Measurements from ENCODE around the gene INSC. TPM values are rescaled to one million over a fixed set of nuclear protein-coding genes. Genes with fewer than 3 reads are reported as not detected.

INSC gene
- total and polyA plus RNA-seq, 4 experiments from 2014 or later: 0.35 TPM; not detected in 3

DNA sequence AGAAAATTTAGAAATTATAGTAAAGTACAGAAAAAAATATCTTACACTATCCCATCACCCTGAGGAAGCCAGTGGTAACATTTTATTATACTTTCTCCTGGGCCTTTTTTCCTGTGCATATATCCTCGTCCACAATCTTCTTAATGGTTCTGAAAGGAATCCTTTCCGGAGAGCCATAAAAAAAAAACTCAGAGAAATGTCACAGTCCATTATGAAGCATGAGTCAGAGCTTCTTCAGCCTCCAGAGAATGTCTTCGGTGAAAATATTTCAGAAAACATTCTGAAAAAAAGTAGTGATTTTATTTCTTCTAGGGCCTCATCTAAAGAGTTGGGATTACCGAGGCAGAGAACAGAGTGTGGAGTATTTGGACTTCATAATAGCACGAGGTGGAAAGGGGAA is 163.4 kb downstream of the INSC start:
- no peak for DNase-seq
- Mint-ChIP-seq H3K9me3 (peaks cover 0 to 5% (median 0%) of the 10 kb centered on the region in 8 donors), H3K27me3 (peaks cover 16 to 18% of the 10 kb centered on the region in 2 donors), H3K4me3 (no peak overlapping the region), H3K27ac (no peak overlapping the region), H3K4me1 (no peaks in the 10 kb centered on the region), H3K36me3 (no peaks in the 10 kb centered on the region)
- intact Hi-C loops (cut with micrococcal nuclease): no loop called here
- H3K9me3 ChIP-seq (ENCODE audit: control insufficient read depth in 1 of 2, low read length in 2 of 2): no peaks in the 10 kb centered on the region
- H3K27ac ChIP-seq (ENCODE audit: low read depth, low read length): no peak overlapping the region
- CTCF ChIA-PET (ENCODE audit: partially characterized antibody): no interaction called here
- no peaks in the 10 kb centered on the region for H3K4me1 ChIP-seq (ENCODE audit: insufficient read depth, low read length)
- H3K4me3 ChIP-seq (ENCODE audit: low read length in 2 of 2): no peak overlapping the region
- POLR2A ChIA-PET (ENCODE audit: partially characterized antibody): no interaction called here
- H3K36me3 ChIP-seq (ENCODE audit: insufficient read depth, low read length): no peaks in the 10 kb centered on the region
- no peaks in the 10 kb centered on the region for H3K27me3 ChIP-seq (ENCODE audit: insufficient read depth, low read length)

DNA sequence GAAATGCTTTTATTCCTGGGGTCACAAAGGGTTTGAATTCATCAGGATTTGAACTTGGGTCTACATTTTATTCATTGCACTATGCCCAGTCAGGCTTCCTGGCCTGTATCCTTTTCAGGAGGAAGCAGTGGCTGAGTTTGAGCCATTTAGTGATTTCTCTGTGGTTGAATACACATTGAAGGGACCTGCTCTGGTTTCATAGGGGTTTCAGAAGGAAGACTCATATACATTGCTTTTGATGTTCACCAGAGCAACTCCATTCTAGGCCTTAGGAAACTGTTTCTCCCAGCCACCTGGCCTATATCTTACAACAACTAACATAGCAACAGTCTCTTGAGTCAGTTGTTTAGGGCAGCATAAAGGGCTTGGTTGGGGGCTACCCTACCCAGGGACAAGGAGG is 165.7 kb downstream of the INSC start:
- Histone ChIP-seq H3K4me3 (ENCODE audit: low read length in 2 of 2) (no peak overlapping the region), H3K9me3 (ENCODE audit: control insufficient read depth in 1 of 2, low read length in 2 of 2) (no peaks in the 10 kb centered on the region), H3K4me1 (ENCODE audit: insufficient read depth, low read length) (no peaks in the 10 kb centered on the region), H3K36me3 (ENCODE audit: insufficient read depth, low read length) (no peaks in the 10 kb centered on the region), H3K27ac (ENCODE audit: low read depth, low read length) (no peak overlapping the region), H3K27me3 (ENCODE audit: insufficient read depth, low read length) (no peaks in the 10 kb centered on the region)
- intact Hi-C loops (cut with micrococcal nuclease): no loop called here
- H3K36me3 Mint-ChIP-seq: no peaks in the 10 kb centered on the region
- peaks cover 10 to 15% of the 10 kb centered on the region in 2 donors for H3K27me3 Mint-ChIP-seq
- H3K9me3 Mint-ChIP-seq: peaks cover 0 to 3% (median 0%) of the 10 kb centered on the region in 8 donors
- H3K4me3 Mint-ChIP-seq: no peak overlapping the region
- no peaks in the 10 kb centered on the region for H3K4me1 Mint-ChIP-seq
- no peak for DNase-seq
- ChIA-PET POLR2A (ENCODE audit: partially characterized antibody) (no interaction called here), CTCF (ENCODE audit: partially characterized antibody) (no interaction called here)
- no peak overlapping the region for H3K27ac Mint-ChIP-seq

- Mint-ChIP-seq H3K27ac (no peak overlapping the region), H3K36me3 (no peaks in the 10 kb centered on the region), H3K4me3 (no peak overlapping the region), H3K27me3 (peaks cover 5 to 9% of the 10 kb centered on the region in 2 donors), H3K4me1 (no peaks in the 10 kb centered on the region), H3K9me3 (peaks cover 0 to 3% (median 0%) of the 10 kb centered on the region in 8 donors)
- no peak overlapping the region for H3K27ac ChIP-seq (ENCODE audit: low read depth, low read length)
- H3K9me3 ChIP-seq (ENCODE audit: control insufficient read depth in 1 of 2, low read length in 2 of 2): no peaks in the 10 kb centered on the region
- H3K27me3 ChIP-seq (ENCODE audit: insufficient read depth, low read length): no peaks in the 10 kb centered on the region
- ChIA-PET CTCF (ENCODE audit: partially characterized antibody) (no interaction called here), POLR2A (ENCODE audit: partially characterized antibody) (no interaction called here)
- DNase-seq: no peak
- intact Hi-C loops (cut with micrococcal nuclease): no loop called here
- no peak overlapping the region for H3K4me3 ChIP-seq (ENCODE audit: low read length in 2 of 2)
- no peaks in the 10 kb centered on the region for H3K4me1 ChIP-seq (ENCODE audit: insufficient read depth, low read length)
- no peaks in the 10 kb centered on the region for H3K36me3 ChIP-seq (ENCODE audit: insufficient read depth, low read length)
Measured at GRCh38 chr11:15282754-15283153, 168.0 kb downstream of the INSC start.

GRCh38 chr11:15286465-15286864 is 171.7 kb downstream of the INSC start:
- Histone ChIP-seq H3K27me3 (ENCODE audit: insufficient read depth, low read length) (no peaks in the 10 kb centered on the region), H3K9me3 (ENCODE audit: control insufficient read depth in 1 of 2, low read length in 2 of 2) (no peaks in the 10 kb centered on the region), H3K27ac (ENCODE audit: low read depth, low read length) (no peak overlapping the region), H3K4me1 (ENCODE audit: insufficient read depth, low read length) (no peaks in the 10 kb centered on the region), H3K4me3 (ENCODE audit: low read length in 2 of 2) (no peak overlapping the region), H3K36me3 (ENCODE audit: insufficient read depth, low read length) (no peaks in the 10 kb centered on the region)
- DNase-seq: no peak
- Mint-ChIP-seq H3K9me3 (peaks cover 0 to 3% (median 1%) of the 10 kb centered on the region in 8 donors), H3K36me3 (no peaks in the 10 kb centered on the region), H3K4me1 (no peaks in the 10 kb centered on the region), H3K27ac (no peak overlapping the region), H3K4me3 (no peak overlapping the region), H3K27me3 (peaks cover under 1 to 5% of the 10 kb centered on the region in 2 donors)
- intact Hi-C loops (cut with micrococcal nuclease): no loop called here
- ChIA-PET CTCF (ENCODE audit: partially characterized antibody) (no interaction called here), POLR2A (ENCODE audit: partially characterized antibody) (no interaction called here)

DNA sequence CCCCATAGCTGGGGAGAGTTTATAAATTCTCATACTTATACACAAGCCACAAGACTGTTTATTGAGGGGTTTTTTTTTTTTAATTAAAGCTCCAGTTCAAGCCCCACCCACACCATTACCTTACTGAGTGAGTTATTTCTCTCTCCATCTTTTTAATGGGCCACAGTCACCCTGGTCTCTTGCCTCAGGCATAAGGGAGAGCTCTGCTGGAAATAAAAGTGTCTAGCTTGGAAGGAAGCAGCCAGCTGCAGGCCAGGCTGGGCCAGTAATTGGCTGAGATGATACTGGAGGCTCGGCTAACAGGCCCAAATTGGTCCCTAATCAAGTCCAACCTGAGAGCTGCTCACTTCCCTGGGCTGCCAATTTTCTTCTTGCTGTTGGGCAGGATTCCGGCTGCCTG is 174.1 kb downstream of the INSC start:
- no peaks in the 10 kb centered on the region for H3K9me3 ChIP-seq (ENCODE audit: control insufficient read depth in 1 of 2, low read length in 2 of 2)
- H3K4me1 Mint-ChIP-seq: no peaks in the 10 kb centered on the region
- POLR2A ChIA-PET (ENCODE audit: partially characterized antibody): no interaction called here
- H3K4me1 ChIP-seq (ENCODE audit: insufficient read depth, low read length): no peaks in the 10 kb centered on the region
- DNase-seq: no peak
- no peaks in the 10 kb centered on the region for H3K36me3 Mint-ChIP-seq
- intact Hi-C loops (cut with micrococcal nuclease): no loop called here
- no peak overlapping the region for H3K27ac Mint-ChIP-seq
- peaks cover 0 to 3% (median 0%) of the 10 kb centered on the region in 8 donors for H3K9me3 Mint-ChIP-seq
- H3K27ac ChIP-seq (ENCODE audit: low read depth, low read length): no peak overlapping the region
- no peak overlapping the region for H3K4me3 Mint-ChIP-seq
- CTCF ChIA-PET (ENCODE audit: partially characterized antibody): no interaction called here
- H3K36me3 ChIP-seq (ENCODE audit: insufficient read depth, low read length): no peaks in the 10 kb centered on the region
- H3K4me3 ChIP-seq (ENCODE audit: low read length in 2 of 2): no peak overlapping the region
- peaks cover 2 to 4% of the 10 kb centered on the region in 2 donors for H3K27me3 Mint-ChIP-seq
- no peaks in the 10 kb centered on the region for H3K27me3 ChIP-seq (ENCODE audit: insufficient read depth, low read length)

GRCh38 chr11:15289723-15290122 is 175.0 kb downstream of the INSC start:
- no peaks in the 10 kb centered on the region for H3K36me3 ChIP-seq (ENCODE audit: insufficient read depth, low read length)
- no peaks in the 10 kb centered on the region for H3K4me1 ChIP-seq (ENCODE audit: insufficient read depth, low read length)
- CTCF ChIA-PET (ENCODE audit: partially characterized antibody): no interaction called here
- intact Hi-C loops (cut with micrococcal nuclease): no loop called here
- Mint-ChIP-seq H3K27ac (no peak overlapping the region), H3K27me3 (peaks cover 2 to 4% of the 10 kb centered on the region in 2 donors), H3K4me3 (no peak overlapping the region), H3K4me1 (no peaks in the 10 kb centered on the region), H3K36me3 (no peaks in the 10 kb centered on the region), H3K9me3 (peaks cover 0 to 3% (median 0%) of the 10 kb centered on the region in 8 donors)
- no peak overlapping the region for H3K27ac ChIP-seq (ENCODE audit: low read depth, low read length)
- POLR2A ChIA-PET (ENCODE audit: partially characterized antibody): no interaction called here
- no peaks in the 10 kb centered on the region for H3K27me3 ChIP-seq (ENCODE audit: insufficient read depth, low read length)
- no peak for DNase-seq
- H3K9me3 ChIP-seq (ENCODE audit: control insufficient read depth in 1 of 2, low read length in 2 of 2): no peaks in the 10 kb centered on the region
- H3K4me3 ChIP-seq (ENCODE audit: low read length in 2 of 2): no peak overlapping the region

DNA sequence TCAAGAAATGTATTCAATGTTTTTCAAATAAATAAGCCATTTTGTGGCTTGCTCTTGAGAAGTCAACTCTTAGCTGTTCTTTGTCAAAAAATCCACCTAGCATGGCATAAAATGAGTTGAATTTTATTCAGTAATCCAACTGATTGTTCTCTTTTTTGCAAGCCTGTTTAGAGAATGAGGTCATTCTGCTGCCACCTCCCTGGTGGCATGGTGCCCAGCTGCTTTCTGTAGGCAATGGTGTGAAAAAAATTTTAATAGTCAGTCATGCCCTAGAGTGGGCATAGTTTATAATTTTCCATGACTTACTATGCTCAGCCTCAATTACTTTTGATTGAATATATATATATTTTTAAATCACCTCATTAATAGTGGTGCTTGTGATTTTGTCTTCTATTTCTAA is 177.2 kb downstream of the INSC start:
- ChIA-PET POLR2A (ENCODE audit: partially characterized antibody) (no interaction called here), CTCF (ENCODE audit: partially characterized antibody) (no interaction called here)
- Mint-ChIP-seq H3K9me3 (peaks cover 0 to 3% (median 0%) of the 10 kb centered on the region in 8 donors), H3K36me3 (no peaks in the 10 kb centered on the region), H3K4me1 (no peaks in the 10 kb centered on the region), H3K27ac (no peak overlapping the region), H3K4me3 (no peak overlapping the region), H3K27me3 (peaks cover 2 to 4% of the 10 kb centered on the region in 2 donors)
- Histone ChIP-seq H3K4me3 (ENCODE audit: low read length in 2 of 2) (no peak overlapping the region), H3K4me1 (ENCODE audit: insufficient read depth, low read length) (no peaks in the 10 kb centered on the region), H3K36me3 (ENCODE audit: insufficient read depth, low read length) (no peaks in the 10 kb centered on the region), H3K27ac (ENCODE audit: low read depth, low read length) (no peak overlapping the region), H3K9me3 (ENCODE audit: control insufficient read depth in 1 of 2, low read length in 2 of 2) (no peaks in the 10 kb centered on the region), H3K27me3 (ENCODE audit: insufficient read depth, low read length) (no peaks in the 10 kb centered on the region)
- DNase-seq: no peak
- intact Hi-C loops (cut with micrococcal nuclease): no loop called here

DNA sequence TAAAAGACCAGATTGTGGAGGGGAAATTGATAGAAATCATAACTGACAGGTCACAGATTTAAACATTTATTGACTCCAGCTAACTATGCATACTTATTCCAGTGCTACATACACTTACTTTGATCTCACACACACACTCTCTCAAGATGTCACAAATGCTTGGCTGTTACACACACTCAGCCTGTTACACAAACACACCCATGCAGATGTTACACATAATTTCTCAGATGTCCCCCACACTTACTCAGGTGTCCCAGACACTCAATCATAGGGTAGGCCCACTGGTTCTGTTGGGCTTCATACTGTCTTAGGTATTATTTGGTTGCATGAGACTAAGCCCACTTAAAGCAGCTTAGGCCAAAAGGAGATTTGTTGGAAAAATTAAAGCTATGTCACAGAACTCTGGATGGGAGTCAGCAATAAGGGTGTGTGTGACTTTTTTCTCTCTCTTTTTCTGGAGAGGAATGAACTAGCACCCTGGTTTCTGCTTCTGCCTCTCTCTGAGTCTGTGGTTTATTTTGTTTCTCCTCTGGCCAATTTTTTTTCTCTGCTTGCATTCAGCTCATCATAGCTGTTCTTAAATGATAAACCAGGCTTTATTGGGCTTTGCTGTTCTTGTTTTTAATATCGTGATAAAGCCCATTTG is 179.4 kb downstream of the INSC start:
- no peaks in the 10 kb centered on the region for H3K9me3 ChIP-seq (ENCODE audit: control insufficient read depth in 1 of 2, low read length in 2 of 2)
- Mint-ChIP-seq H3K4me1 (no peaks in the 10 kb centered on the region), H3K27ac (no peak overlapping the region), H3K9me3 (peaks cover 0 to 3% (median 0%) of the 10 kb centered on the region in 8 donors), H3K36me3 (no peaks in the 10 kb centered on the region), H3K4me3 (no peak overlapping the region), H3K27me3 (peaks cover 2 to 4% of the 10 kb centered on the region in 2 donors)
- ChIA-PET CTCF (ENCODE audit: partially characterized antibody) (no interaction called here), POLR2A (ENCODE audit: partially characterized antibody) (no interaction called here)
- no peak overlapping the region for H3K27ac ChIP-seq (ENCODE audit: low read depth, low read length)
- H3K4me1 ChIP-seq (ENCODE audit: insufficient read depth, low read length): no peaks in the 10 kb centered on the region
- H3K4me3 ChIP-seq (ENCODE audit: low read length in 2 of 2): no peak overlapping the region
- no peaks in the 10 kb centered on the region for H3K27me3 ChIP-seq (ENCODE audit: insufficient read depth, low read length)
- H3K36me3 ChIP-seq (ENCODE audit: insufficient read depth, low read length): no peaks in the 10 kb centered on the region
- intact Hi-C loops (cut with micrococcal nuclease): no loop called here
- DNase-seq: no peak

Measured in CD4-positive, alpha-beta memory T cell (primary cell).